GM18498 (cell line): Measurements from ENCODE around the gene HPCAL1.
A peak's percentile ranks its signal among the peaks of the same experiment; 100 is the strongest.

ENCODE experiments used
- ATAC-seq: cut with Tn5 transposase; IDR thresholded peaks from one replicate; pipeline ENCODE4 v1.9.1; 2021; ENCODE audit warnings: mild to moderate bottlenecking, moderate library complexity; ENCODE audit not compliant: unreplicated experiment

HPCAL1 gene

GRCh38 chr2:10382354-10383061, 79.8 kb downstream of the HPCAL1 start:
- ATAC-seq: peak; percentile 61

- ATAC-seq: no peak
Measured at GRCh38 chr2:10383960-10384734, 81.4 kb downstream of the HPCAL1 start.

GRCh38 chr2:10385501-10385900, 82.8 kb downstream of the HPCAL1 start:
- no peak for ATAC-seq

- no peak for ATAC-seq
Measured at GRCh38 chr2:10385933-10386773, 83.4 kb downstream of the HPCAL1 start.

- no peak for ATAC-seq
Measured at GRCh38 chr2:10387033-10387432, 84.3 kb downstream of the HPCAL1 start.

GRCh38 chr2:10388954-10389560, 86.4 kb downstream of the HPCAL1 start:
- ATAC-seq: no peak

- ATAC-seq: no peak
Measured at GRCh38 chr2:10389573-10389972, 86.9 kb downstream of the HPCAL1 start.

- ATAC-seq: no peak
Measured at GRCh38 chr2:10390369-10390801, 87.7 kb downstream of the HPCAL1 start.

- no peak for ATAC-seq
Measured at GRCh38 chr2:10392100-10392499, 89.4 kb downstream of the HPCAL1 start.

GRCh38 chr2:10392548-10392947, 89.8 kb downstream of the HPCAL1 start:
- no peak for ATAC-seq

GRCh38 chr2:10392951-10393639, 90.4 kb downstream of the HPCAL1 start:
- no peak for ATAC-seq

GRCh38 chr2:10393640-10393982, 90.9 kb downstream of the HPCAL1 start:
- no peak for ATAC-seq

- ATAC-seq: no peak
Measured at GRCh38 chr2:10395893-10396292, 93.2 kb downstream of the HPCAL1 start.

- no peak for ATAC-seq
Measured at GRCh38 chr2:10396464-10396863, 93.8 kb downstream of the HPCAL1 start.

- no peak for ATAC-seq
Measured at GRCh38 chr2:10397297-10397875, 94.7 kb downstream of the HPCAL1 start.

- no peak for ATAC-seq
Measured at GRCh38 chr2:10397878-10398277, 95.2 kb downstream of the HPCAL1 start.

GRCh38 chr2:10398496-10398895, 95.8 kb downstream of the HPCAL1 start:
- no peak for ATAC-seq

GRCh38 chr2:10399358-10399757, 96.7 kb downstream of the HPCAL1 start:
- ATAC-seq: no peak

GRCh38 chr2:10400002-10400401, 97.3 kb downstream of the HPCAL1 start:
- no peak for ATAC-seq

GRCh38 chr2:10400568-10400977, 97.9 kb downstream of the HPCAL1 start:
- no peak for ATAC-seq
